ENCODE data around the gene PARVA. TPM values are rescaled to one million over a fixed set of nuclear protein-coding genes. Genes with fewer than 3 reads are reported as not detected.
"Not testable (repeated sequence)": the region's sequence is repeated elsewhere in the genome, so short reads cannot be mapped to it uniquely, and the experiment has no call there.

Gene PARVA
- polyA plus RNA-seq, result not detected

GRCh38 chr11:12377106-12377823, at the start of gene PARVA:
Gene PARVA, plus strand, starts transcription at chr11:12377571. Its CDS starts 77 bp downstream, at chr11:12377648.
- no peaks in the 10 kb centered on the region for H3K4me1 Mint-ChIP-seq
- H3K36me3 Mint-ChIP-seq, result no peaks in the 10 kb centered on the region
- H3K4me3 Mint-ChIP-seq, result peak within 1 kb of the TSS in 2 of 4 donors; percentile 58 to 71
- H3K27ac Mint-ChIP-seq, result no peak within 1 kb of the TSS
- H3K27me3 Mint-ChIP-seq, result peaks cover 25% of the 10 kb centered on the region
- H3K9me3 Mint-ChIP-seq, result peaks cover 0 to 5% (median 0%) of the 10 kb centered on the region in 3 donors

- no peaks in the 10 kb centered on the region for H3K36me3 Mint-ChIP-seq
- H3K27me3 Mint-ChIP-seq, result peaks cover 1% of the 10 kb centered on the region
- no peaks in the 10 kb centered on the region for H3K4me1 Mint-ChIP-seq
- peaks cover 0 to 3% (median 0%) of the 10 kb centered on the region in 3 donors for H3K9me3 Mint-ChIP-seq
- H3K4me3 Mint-ChIP-seq, result no peak overlapping the region
- peak overlapping the region in 1 of 3 donors; percentile 77 for H3K27ac Mint-ChIP-seq
These were observed 48.2 kb upstream of the PARVA start for GRCh38 chr11:12329169-12329568.

- Mint-ChIP-seq H3K4me3 (no peak overlapping the region), H3K27me3 (peaks cover 1% of the 10 kb centered on the region)
These were observed 47.6 kb upstream of the PARVA start for GRCh38 chr11:12329797-12330196.

GRCh38 chr11:12330485-12331231, 46.7 kb upstream of the PARVA start:
- Mint-ChIP-seq H3K36me3 (no peaks in the 10 kb centered on the region), H3K4me1 (no peaks in the 10 kb centered on the region), H3K27me3 (peaks cover 1% of the 10 kb centered on the region), H3K4me3 (no peak overlapping the region), H3K9me3 (peaks cover 0 to 3% (median 0%) of the 10 kb centered on the region in 3 donors), H3K27ac (no peak overlapping the region)

More at GRCh38 chr11:12329797-12330196, 47.6 kb upstream of the PARVA start:
- H3K9me3 Mint-ChIP-seq, result peaks cover 0 to 3% (median 0%) of the 10 kb centered on the region in 3 donors
- H3K4me1 Mint-ChIP-seq, result no peaks in the 10 kb centered on the region
- no peaks in the 10 kb centered on the region for H3K36me3 Mint-ChIP-seq
- H3K27ac Mint-ChIP-seq, result no peak overlapping the region

GRCh38 chr11:12331239-12331874, 46.0 kb upstream of the PARVA start:
- Mint-ChIP-seq H3K4me3 (no peak overlapping the region), H3K36me3 (no peaks in the 10 kb centered on the region), H3K9me3 (peaks cover 0 to 3% (median 0%) of the 10 kb centered on the region in 3 donors), H3K27me3 (peaks cover 1% of the 10 kb centered on the region), H3K27ac (no peak overlapping the region), H3K4me1 (no peaks in the 10 kb centered on the region)

- no peak overlapping the region for H3K27ac Mint-ChIP-seq
These were observed 33.8 kb upstream of the PARVA start for GRCh38 chr11:12343526-12343925.

GRCh38 chr11:12353534-12353933, 23.8 kb upstream of the PARVA start:
- no peak overlapping the region for H3K4me3 Mint-ChIP-seq
- no peak overlapping the region for H3K27ac Mint-ChIP-seq
- peaks cover 3% of the 10 kb centered on the region for H3K27me3 Mint-ChIP-seq
- H3K36me3 Mint-ChIP-seq, result no peaks in the 10 kb centered on the region
- no peaks in the 10 kb centered on the region for H3K4me1 Mint-ChIP-seq
- no peaks in the 10 kb centered on the region for H3K9me3 Mint-ChIP-seq

More at GRCh38 chr11:12343526-12343925, 33.8 kb upstream of the PARVA start:
- Mint-ChIP-seq H3K27me3 (peaks cover 5% of the 10 kb centered on the region), H3K4me1 (no peaks in the 10 kb centered on the region), H3K9me3 (peaks cover 0 to 4% (median 0%) of the 10 kb centered on the region in 3 donors), H3K4me3 (no peak overlapping the region), H3K36me3 (no peaks in the 10 kb centered on the region)

- H3K4me3 Mint-ChIP-seq, result no peak overlapping the region
- no peaks in the 10 kb centered on the region for H3K4me1 Mint-ChIP-seq
- H3K27ac Mint-ChIP-seq, result no peak overlapping the region
- H3K9me3 Mint-ChIP-seq, result no peaks in the 10 kb centered on the region
- H3K36me3 Mint-ChIP-seq, result no peaks in the 10 kb centered on the region
- H3K27me3 Mint-ChIP-seq, result peaks cover 3% of the 10 kb centered on the region
These were observed 22.4 kb upstream of the PARVA start for GRCh38 chr11:12354750-12355545.

GRCh38 chr11:12356944-12357655, 20.3 kb upstream of the PARVA start:
- H3K4me3 Mint-ChIP-seq, result peak overlapping the region in 1 of 4 donors; percentile 47
- no peak overlapping the region for H3K27ac Mint-ChIP-seq
- no peaks in the 10 kb centered on the region for H3K9me3 Mint-ChIP-seq
- H3K4me1 Mint-ChIP-seq, result no peaks in the 10 kb centered on the region
- peaks cover 3% of the 10 kb centered on the region for H3K27me3 Mint-ChIP-seq
- no peaks in the 10 kb centered on the region for H3K36me3 Mint-ChIP-seq

GRCh38 chr11:12357697-12358096, 19.7 kb upstream of the PARVA start:
- not testable (repeated sequence) for H3K27me3 Mint-ChIP-seq, H3K4me1 Mint-ChIP-seq

GRCh38 chr11:12358302-12359188, 18.8 kb upstream of the PARVA start:
- Mint-ChIP-seq H3K4me1 (no peaks in the 10 kb centered on the region), H3K36me3 (no peaks in the 10 kb centered on the region), H3K9me3 (no peaks in the 10 kb centered on the region), H3K4me3 (no peak overlapping the region), H3K27ac (peak overlapping the region in 1 of 3 donors; percentile 62), H3K27me3 (peaks cover 6% of the 10 kb centered on the region)

More at GRCh38 chr11:12357697-12358096, 19.7 kb upstream of the PARVA start:
- peak overlapping the region in 1 of 3 donors; percentile 62 for H3K27ac Mint-ChIP-seq
- not testable (repeated sequence) for H3K36me3 Mint-ChIP-seq, H3K4me3 Mint-ChIP-seq, H3K9me3 Mint-ChIP-seq

GRCh38 chr11:12359761-12360160, 17.6 kb upstream of the PARVA start:
- Mint-ChIP-seq H3K36me3 (no peaks in the 10 kb centered on the region), H3K4me1 (no peaks in the 10 kb centered on the region), H3K4me3 (no peak overlapping the region), H3K27ac (no peak overlapping the region), H3K27me3 (peaks cover 6% of the 10 kb centered on the region), H3K9me3 (no peaks in the 10 kb centered on the region)

GRCh38 chr11:12361682-12362081, 15.7 kb upstream of the PARVA start:
- Mint-ChIP-seq H3K9me3 (no peaks in the 10 kb centered on the region), H3K4me1 (no peaks in the 10 kb centered on the region), H3K36me3 (no peaks in the 10 kb centered on the region), H3K27ac (no peak overlapping the region), H3K27me3 (peaks cover 9% of the 10 kb centered on the region), H3K4me3 (no peak overlapping the region)
